GM12878 (cell line): ENCODE data around the gene NSG2. TPM values are rescaled to one million over a fixed set of nuclear protein-coding genes. Genes with fewer than 3 reads are reported as not detected.

Source experiments
- ATAC-seq: fragments of 200-7000 bp; cut with Tn5 transposase; 3 replicates; pipeline ENCODE4 v1.9.1; 2020; ENCODE audit warnings: mild to moderate bottlenecking, moderate library complexity
- BruUV-seq: library from RNA; stranded (reverse); fragments of 400-500 nt; replicated peaks from 2 replicates; lab custom pipeline; 2021; lab: Mats Ljungman, UMichigan
- CTCF ChIA-PET: fragments of 300-600 bp; sonication (Branson Sonifier 250); formaldehyde crosslinking; extraction: SDS; loops from one replicate; lab custom pipeline; 2021; ENCODE audit warnings: inconsistent platforms; lab: Yijun Ruan, JAX
- POLR2A ChIA-PET: fragments of 350-600 bp; formaldehyde crosslinking; extraction: SDS; loops from one replicate; lab custom pipeline; 2021; ENCODE audit warnings: inconsistent platforms; lab: Charles Lee
- RAD21 ChIA-PET: fragments of 300-600 bp; sonication (Branson Sonifier 250); formaldehyde crosslinking; loops from one replicate; lab custom pipeline; 2023; ENCODE audit warnings: antibody characterized with exemption; ENCODE audit not compliant: unreplicated experiment; lab: Charles Lee
- SMC1A ChIA-PET: fragments of 300-600 bp; sonication (Branson Sonifier 250); formaldehyde crosslinking; loops from one replicate; lab custom pipeline; 2023; ENCODE audit not compliant: unreplicated experiment, uncharacterized antibody; lab: Charles Lee
- DNase-seq: peaks from one replicate; pipeline ENCODE4 v3.0.0-alpha.2; 2011; ENCODE audit warnings: low read depth, low spot score
- FAIRE-seq: peaks from 3 replicates; lab custom pipeline; 2011; peaks lifted over from hg19 to GRCh38; lab: Jason Lieb, UNC
- H2AFZ ChIP-seq: 2 replicates; pipeline ENCODE4 v1.6.0; 2011; ENCODE audit warnings: low read depth, low read length, control low read depth; ENCODE audit not compliant: control insufficient read depth
- H3K27ac ChIP-seq: 2 replicates; pipeline ENCODE4 v1.5.1; 2011; ENCODE audit warnings: control low read depth; ENCODE audit not compliant: control insufficient read depth, insufficient read depth
- H3K27me3 ChIP-seq, 2 experiments: replicated peaks in 1 of 2; 2 replicates each; pipeline versions ENCODE4 v1.6.0 to v1.6.1; 2011; ENCODE audit warnings: low read length in 1 of 2; ENCODE audit not compliant: control insufficient read depth in 2 of 2, insufficient read depth in 2 of 2
- H3K36me3 ChIP-seq, 2 experiments: 2 replicates each; pipeline ENCODE4 v1.5.1; 2011; ENCODE audit warnings: low read length in 1 of 2; ENCODE audit not compliant: control insufficient read depth in 2 of 2, insufficient read depth in 2 of 2
- H3K4me1 ChIP-seq: 2 replicates; pipeline ENCODE4 v1.6.1; 2011; ENCODE audit warnings: mild to moderate bottlenecking, low read length, moderate library complexity, mixed read lengths; ENCODE audit not compliant: control insufficient read depth, insufficient read depth
- H3K4me2 ChIP-seq: 2 replicates; pipeline ENCODE4 v1.6.0; 2011; ENCODE audit warnings: control low read depth; ENCODE audit not compliant: control insufficient read depth, insufficient read depth
- H3K4me3 ChIP-seq: fragments of 200-600 bp; sonication (generic); 2 replicates; pipeline ENCODE4 v1.5.1; 2016
- H3K79me2 ChIP-seq: 2 replicates; pipeline ENCODE4 v1.6.0; 2011; ENCODE audit warnings: low read length; ENCODE audit not compliant: control insufficient read depth, insufficient read depth
- H3K9ac ChIP-seq: 2 replicates; pipeline ENCODE4 v1.8.0; 2011; ENCODE audit warnings: low read length, control low read depth, mixed read lengths; ENCODE audit not compliant: control insufficient read depth, insufficient read depth
- H3K9me3 ChIP-seq: replicated peaks from 3 replicates; pipeline ENCODE4 v1.5.1; 2011; ENCODE audit warnings: mild to moderate bottlenecking, low read length; ENCODE audit not compliant: control insufficient read depth, insufficient read depth
- H4K20me1 ChIP-seq: 2 replicates; pipeline ENCODE4 v1.6.0; 2011; ENCODE audit not compliant: control insufficient read depth, insufficient read depth
- ATF7 ChIP-seq: fragments of 450-650 bp; IDR thresholded peaks from 2 replicates; pipeline ENCODE4 v1.6.1; 2016; ENCODE audit warnings: low read depth, mild to moderate bottlenecking
- CEBPB ChIP-seq, 2 experiments: fragments of 150-350 bp in 1 of 2; IDR thresholded peaks; 2 replicates each; pipeline ENCODE4 v1.6.1; 2012 to 2014; ENCODE audit warnings: low read depth in 2 of 2, low read length in 2 of 2, borderline replicate concordance in 1 of 2, inconsistent platforms in 1 of 2
- ESRRA ChIP-seq: IDR thresholded peaks from 2 replicates; pipeline ENCODE4 v1.6.1; 2012; ENCODE audit warnings: mild to moderate bottlenecking, low read length, improper control_type of control experiment
- HDAC6 ChIP-seq: fragments of 200-600 bp; sonication (generic); IDR thresholded peaks from one replicate; pipeline ENCODE4 v1.8.0; 2017; ENCODE audit warnings: antibody characterized with exemption; ENCODE audit not compliant: unreplicated experiment
- IKZF1 ChIP-seq: fragments of 450-650 bp; conservative IDR thresholded peaks from 2 replicates; pipeline ENCODE4 v1.6.1; 2017; ENCODE audit warnings: antibody characterized with exemption, mild to moderate bottlenecking
- RBBP5 ChIP-seq: fragments of 200-600 bp; sonication (generic); conservative IDR thresholded peaks from 2 replicates; pipeline ENCODE4 v1.6.1; 2016
- SP1 ChIP-seq: IDR thresholded peaks from one replicate; pipeline ENCODE4 v1.6.1; 2011; ENCODE audit warnings: low read depth, low read length
- SUPT20H ChIP-seq: IDR thresholded peaks from 2 replicates; pipeline ENCODE4 v1.6.1; 2011; ENCODE audit warnings: low read depth, mild to moderate bottlenecking, low read length, moderate library complexity, borderline replicate concordance; ENCODE audit not compliant: control insufficient read depth
- ZZZ3 ChIP-seq: IDR thresholded peaks from 2 replicates; pipeline ENCODE4 v1.6.1; 2011; ENCODE audit warnings: low read depth; ENCODE audit not compliant: control insufficient read depth, insufficient read length
- WGBS: methylation state at CpG from one replicate; pipeline ENCODE4 v1.1.6; 2016; ENCODE audit warnings: low lambda C conversion rate; ENCODE audit not compliant: insufficient replicate concordance, insufficient coverage; ENCODE audit errors: missing lambda C conversion rate; 5-methylcytosine and 5-hydroxymethylcytosine counted together
- in situ Hi-C: fragments of 300-500 bp; cut with MboI; formaldehyde crosslinking; loops from 9 replicates; pipeline ENCODE4 v1.14.3; 2018; ENCODE audit warnings: mixed read lengths
- intact Hi-C: fragments of 100-400 bp; cut with micrococcal nuclease; formaldehyde crosslinking; loops from one replicate; pipeline ENCODE4 v1.14.2; 2022; ENCODE audit not compliant: unreplicated experiment
- polyA plus RNA-seq, 11 experiments: library from polyadenylated mRNA; depleted of rRNA in 4 of 11; unstranded in 6 of 11; stranded (reverse) in 5 of 11; fragments of >200 nt; fragmentation: Nextera tagmentation in 4 of 11; fragmentation: Illumina TruSeq in 1 of 11; extraction: Ambion mirVana in 4 of 11; extraction: Trizol in 1 of 11; gene quantifications; 1 replicate in 1 of 11; 2 replicates in 10 of 11; pipeline versions ENCODE4 v1.2.1 to v1.2.3, GENCODE V29; 2011 to 2016; ENCODE audit warnings: inconsistent platforms in 2 of 11, missing spikeins in 2 of 11, low read depth in 1 of 11
- total RNA-seq, 4 experiments: library from RNA; depleted of rRNA in 3 of 4; stranded (reverse); fragments of >200 nt in 3 of 4; fragmentation: Illumina TruSeq in 1 of 4; extraction: Trizol in 1 of 4; gene quantifications; 2 replicates each; pipeline versions ENCODE4 v1.2.1 to v1.2.3, GENCODE V29; 2013 to 2021
- TF ChIP-seq, protein P1 (sequence below): IDR thresholded peaks from 2 replicates; pipeline ENCODE4 v1.6.1; 2011; ENCODE audit warnings: low read depth, mild to moderate bottlenecking, low read length, moderate library complexity, borderline replicate concordance; ENCODE audit errors: extremely low read depth
- TF ChIP-seq, protein P2 (sequence below): IDR thresholded peaks from 2 replicates; pipeline ENCODE4 v1.6.1; 2012; ENCODE audit warnings: low read length, inconsistent platforms
- TF ChIP-seq, protein P3 (sequence below): fragments of 450-650 bp; IDR thresholded peaks from 2 replicates; pipeline ENCODE4 v1.6.1; 2016; ENCODE audit warnings: mild to moderate bottlenecking, moderate library complexity, borderline replicate concordance

NSG2 gene
- total and polyA plus RNA-seq, 10 of the 15 experiments (the other 5 are each of a cell fraction or from before 2014, with no cell fraction given) = 0.04 to 0.14 TPM; not detected in 8

DNA sequence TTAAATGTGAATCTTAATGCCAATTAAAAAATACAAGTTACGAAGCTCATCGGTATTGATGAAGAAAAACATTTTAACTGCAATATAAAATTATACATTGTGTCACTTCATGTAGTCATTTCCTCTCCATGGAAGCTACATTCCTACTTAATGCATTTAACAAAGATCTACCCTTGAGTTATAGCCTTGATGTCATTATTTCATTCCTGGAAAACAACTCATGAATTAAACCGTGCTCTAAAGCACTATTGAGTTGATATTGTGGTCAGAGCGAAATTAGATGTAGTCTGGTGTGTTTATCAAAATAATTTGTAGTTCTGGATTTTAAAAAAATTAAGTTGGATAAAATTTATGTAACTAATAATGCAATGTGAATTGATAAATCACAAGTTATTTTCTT, 45.4 kb upstream of the NSG2 start:
- ATAC-seq (no peak), FAIRE-seq (no peak), DNase-seq (no peak)
- intact Hi-C loops = no loop called here
- WGBS = 48% methylated on average over 4 of the region's 4 CpGs
- no peaks in the 10 kb centered on the region for H3K4me1 ChIP-seq
- H3K4me2 ChIP-seq = no peak overlapping the region
- no peak overlapping the region for H3K9ac ChIP-seq
- in situ Hi-C loops = no loop called here
- no peaks in the 10 kb centered on the region for H4K20me1 ChIP-seq
- no peak for TF ChIP-seq RBBP5
- TF ChIP-seq, protein P1, sequence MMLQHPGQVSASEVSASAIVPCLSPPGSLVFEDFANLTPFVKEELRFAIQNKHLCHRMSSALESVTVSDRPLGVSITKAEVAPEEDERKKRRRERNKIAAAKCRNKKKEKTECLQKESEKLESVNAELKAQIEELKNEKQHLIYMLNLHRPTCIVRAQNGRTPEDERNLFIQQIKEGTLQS = no peak
- no peak overlapping the region for H2AFZ ChIP-seq
- no peak overlapping the region for H3K4me3 ChIP-seq
- no peaks in the 10 kb centered on the region for H3K9me3 ChIP-seq
- RAD21 ChIA-PET = no interaction called here
- H3K27me3 ChIP-seq = no peaks in the 10 kb centered on the region
- SMC1A ChIA-PET = no interaction called here
- BruUV-seq = no TSS peak
- H3K79me2 ChIP-seq = no peaks in the 10 kb centered on the region
- CTCF ChIA-PET = no interaction called here
- H3K36me3 ChIP-seq = no peaks in the 10 kb centered on the region
- POLR2A ChIA-PET = no interaction called here
- no peak overlapping the region for H3K27ac ChIP-seq

DNA sequence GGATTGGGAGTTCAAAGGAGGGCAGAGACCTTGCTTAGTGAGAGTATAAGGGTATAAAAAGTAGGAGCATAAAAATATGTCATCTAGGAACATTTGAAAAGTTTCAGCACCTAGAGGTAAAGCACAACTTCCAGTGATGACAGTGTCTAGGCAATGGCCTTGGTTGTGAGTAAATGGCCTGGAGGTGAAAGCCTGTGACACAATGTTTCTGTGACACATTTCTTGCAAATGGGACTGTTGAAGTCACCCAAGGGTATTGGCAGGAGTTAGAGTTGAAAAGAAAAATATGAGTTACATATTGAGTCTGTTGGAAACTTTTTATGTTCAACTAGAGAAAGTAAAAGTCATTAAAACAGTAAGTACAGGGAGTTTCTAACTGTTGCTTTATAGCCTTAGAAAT, 41.7 kb upstream of the NSG2 start:
- FAIRE-seq (no peak), ATAC-seq (peak; percentile 59), DNase-seq (no peak)
- Histone ChIP-seq H4K20me1 (no peaks in the 10 kb centered on the region), H2AFZ (no peak overlapping the region), H3K27me3 (peaks cover 0 to 2% of the 10 kb centered on the region in 2 experiments; a peak in 1 of 4 replicates), H3K9ac (no peak overlapping the region), H3K27ac (no peak overlapping the region), H3K4me2 (no peak overlapping the region), H3K4me3 (no peak overlapping the region), H3K4me1 (no peaks in the 10 kb centered on the region), H3K36me3 (no peaks in the 10 kb centered on the region), H3K79me2 (no peaks in the 10 kb centered on the region), H3K9me3 (no peaks in the 10 kb centered on the region)
- intact Hi-C loops = no loop called here
- ChIA-PET POLR2A (no interaction called here), SMC1A (no interaction called here), RAD21 (no interaction called here), CTCF (interaction anchor here (1.2 kb wide), 1 partner anchor 385 kb away, joined by 4 read pairs; no protein-coding TSS in a partner anchor)
- in situ Hi-C loops = no loop called here
- no TSS peak for BruUV-seq
- no peak for TF ChIP-seq ESRRA
- TF ChIP-seq ZZZ3 = no peak
- TF ChIP-seq ATF7 = no peak
- TF ChIP-seq SUPT20H = no peak
- TF ChIP-seq HDAC6 = no peak
- TF ChIP-seq CEBPB (IDR thresholded peaks at IDR 0.05; ENCODE audit: borderline replicate concordance in 1 of 2, low read depth in 2 of 2, low read length in 2 of 2) = no peak
- TF ChIP-seq, protein P2, sequence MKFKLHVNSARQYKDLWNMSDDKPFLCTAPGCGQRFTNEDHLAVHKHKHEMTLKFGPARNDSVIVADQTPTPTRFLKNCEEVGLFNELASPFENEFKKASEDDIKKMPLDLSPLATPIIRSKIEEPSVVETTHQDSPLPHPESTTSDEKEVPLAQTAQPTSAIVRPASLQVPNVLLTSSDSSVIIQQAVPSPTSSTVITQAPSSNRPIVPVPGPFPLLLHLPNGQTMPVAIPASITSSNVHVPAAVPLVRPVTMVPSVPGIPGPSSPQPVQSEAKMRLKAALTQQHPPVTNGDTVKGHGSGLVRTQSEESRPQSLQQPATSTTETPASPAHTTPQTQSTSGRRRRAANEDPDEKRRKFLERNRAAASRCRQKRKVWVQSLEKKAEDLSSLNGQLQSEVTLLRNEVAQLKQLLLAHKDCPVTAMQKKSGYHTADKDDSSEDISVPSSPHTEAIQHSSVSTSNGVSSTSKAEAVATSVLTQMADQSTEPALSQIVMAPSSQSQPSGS = no peak
- TF ChIP-seq, protein P3, sequence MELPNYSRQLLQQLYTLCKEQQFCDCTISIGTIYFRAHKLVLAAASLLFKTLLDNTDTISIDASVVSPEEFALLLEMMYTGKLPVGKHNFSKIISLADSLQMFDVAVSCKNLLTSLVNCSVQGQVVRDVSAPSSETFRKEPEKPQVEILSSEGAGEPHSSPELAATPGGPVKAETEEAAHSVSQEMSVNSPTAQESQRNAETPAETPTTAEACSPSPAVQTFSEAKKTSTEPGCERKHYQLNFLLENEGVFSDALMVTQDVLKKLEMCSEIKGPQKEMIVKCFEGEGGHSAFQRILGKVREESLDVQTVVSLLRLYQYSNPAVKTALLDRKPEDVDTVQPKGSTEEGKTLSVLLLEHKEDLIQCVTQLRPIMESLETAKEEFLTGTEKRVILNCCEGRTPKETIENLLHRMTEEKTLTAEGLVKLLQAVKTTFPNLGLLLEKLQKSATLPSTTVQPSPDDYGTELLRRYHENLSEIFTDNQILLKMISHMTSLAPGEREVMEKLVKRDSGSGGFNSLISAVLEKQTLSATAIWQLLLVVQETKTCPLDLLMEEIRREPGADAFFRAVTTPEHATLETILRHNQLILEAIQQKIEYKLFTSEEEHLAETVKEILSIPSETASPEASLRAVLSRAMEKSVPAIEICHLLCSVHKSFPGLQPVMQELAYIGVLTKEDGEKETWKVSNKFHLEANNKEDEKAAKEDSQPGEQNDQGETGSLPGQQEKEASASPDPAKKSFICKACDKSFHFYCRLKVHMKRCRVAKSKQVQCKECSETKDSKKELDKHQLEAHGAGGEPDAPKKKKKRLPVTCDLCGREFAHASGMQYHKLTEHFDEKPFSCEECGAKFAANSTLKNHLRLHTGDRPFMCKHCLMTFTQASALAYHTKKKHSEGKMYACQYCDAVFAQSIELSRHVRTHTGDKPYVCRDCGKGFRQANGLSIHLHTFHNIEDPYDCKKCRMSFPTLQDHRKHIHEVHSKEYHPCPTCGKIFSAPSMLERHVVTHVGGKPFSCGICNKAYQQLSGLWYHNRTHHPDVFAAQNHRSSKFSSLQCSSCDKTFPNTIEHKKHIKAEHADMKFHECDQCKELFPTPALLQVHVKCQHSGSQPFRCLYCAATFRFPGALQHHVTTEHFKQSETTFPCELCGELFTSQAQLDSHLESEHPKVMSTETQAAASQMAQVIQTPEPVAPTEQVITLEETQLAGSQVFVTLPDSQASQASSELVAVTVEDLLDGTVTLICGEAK = no peak
- TF ChIP-seq IKZF1 = no peak
- TF ChIP-seq SP1 = no peak
